ENCODE data around the gene CDH13. TPM values are rescaled to one million over a fixed set of nuclear protein-coding genes. Genes with fewer than 3 reads are reported as not detected.

CDH13 gene
- total RNA-seq, 1 donor from 2014 or later: 81.1 TPM

- H3K27me3 Mint-ChIP-seq (ENCODE audit: unreplicated experiment): peaks cover 10% of the 10 kb centered on the region
- DNase-seq: no peak
- H3K27ac Mint-ChIP-seq (ENCODE audit: unreplicated experiment): no peak overlapping the region
Observed at GRCh38 chr16:82937926-82938520, 311.3 kb downstream of the CDH13 start.

DNA sequence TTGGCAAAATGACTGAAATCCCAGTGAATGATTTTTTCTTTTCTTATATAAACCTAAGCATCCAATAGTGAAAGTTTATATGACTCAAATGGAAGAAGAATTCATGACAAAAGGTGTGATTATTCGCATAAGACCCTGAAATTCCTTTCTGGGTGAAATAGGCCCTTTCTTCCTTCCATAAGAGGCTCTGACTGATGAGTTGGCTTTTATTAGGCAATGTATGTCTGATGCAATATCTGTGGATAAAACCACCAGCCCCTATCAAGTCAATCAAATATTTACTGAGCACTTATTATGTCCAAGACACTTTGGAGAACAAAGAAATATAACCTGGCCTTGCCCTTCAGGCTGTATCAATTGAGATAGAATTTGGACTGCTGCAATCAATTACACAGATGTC, 316.6 kb downstream of the CDH13 start:
- TF ChIP-seq, protein P1, sequence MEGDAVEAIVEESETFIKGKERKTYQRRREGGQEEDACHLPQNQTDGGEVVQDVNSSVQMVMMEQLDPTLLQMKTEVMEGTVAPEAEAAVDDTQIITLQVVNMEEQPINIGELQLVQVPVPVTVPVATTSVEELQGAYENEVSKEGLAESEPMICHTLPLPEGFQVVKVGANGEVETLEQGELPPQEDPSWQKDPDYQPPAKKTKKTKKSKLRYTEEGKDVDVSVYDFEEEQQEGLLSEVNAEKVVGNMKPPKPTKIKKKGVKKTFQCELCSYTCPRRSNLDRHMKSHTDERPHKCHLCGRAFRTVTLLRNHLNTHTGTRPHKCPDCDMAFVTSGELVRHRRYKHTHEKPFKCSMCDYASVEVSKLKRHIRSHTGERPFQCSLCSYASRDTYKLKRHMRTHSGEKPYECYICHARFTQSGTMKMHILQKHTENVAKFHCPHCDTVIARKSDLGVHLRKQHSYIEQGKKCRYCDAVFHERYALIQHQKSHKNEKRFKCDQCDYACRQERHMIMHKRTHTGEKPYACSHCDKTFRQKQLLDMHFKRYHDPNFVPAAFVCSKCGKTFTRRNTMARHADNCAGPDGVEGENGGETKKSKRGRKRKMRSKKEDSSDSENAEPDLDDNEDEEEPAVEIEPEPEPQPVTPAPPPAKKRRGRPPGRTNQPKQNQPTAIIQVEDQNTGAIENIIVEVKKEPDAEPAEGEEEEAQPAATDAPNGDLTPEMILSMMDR (IDR thresholded peaks at IDR 0.05; ENCODE audit: partially characterized antibody, unreplicated experiment): no peak
- Mint-ChIP-seq H3K27me3 (ENCODE audit: unreplicated experiment) (peaks cover 3% of the 10 kb centered on the region), H3K4me1 (ENCODE audit: low read depth, unreplicated experiment) (no peaks in the 10 kb centered on the region), H3K27ac (ENCODE audit: unreplicated experiment) (no peak overlapping the region), H3K4me3 (ENCODE audit: unreplicated experiment) (no peak overlapping the region), H3K9me3 (ENCODE audit: unreplicated experiment) (no peaks in the 10 kb centered on the region), H3K36me3 (ENCODE audit: unreplicated experiment) (peaks cover 4% of the 10 kb centered on the region)
- DNase-seq: no peak

More at GRCh38 chr16:82937926-82938520, 311.3 kb downstream of the CDH13 start:
- Mint-ChIP-seq H3K36me3 (ENCODE audit: unreplicated experiment) (peaks cover 27% of the 10 kb centered on the region), H3K4me3 (ENCODE audit: unreplicated experiment) (no peak overlapping the region), H3K9me3 (ENCODE audit: unreplicated experiment) (peaks cover 10% of the 10 kb centered on the region), H3K4me1 (ENCODE audit: low read depth, unreplicated experiment) (no peaks in the 10 kb centered on the region)
- TF ChIP-seq, protein P1 (IDR thresholded peaks at IDR 0.05; ENCODE audit: partially characterized antibody, unreplicated experiment): no peak

DNA sequence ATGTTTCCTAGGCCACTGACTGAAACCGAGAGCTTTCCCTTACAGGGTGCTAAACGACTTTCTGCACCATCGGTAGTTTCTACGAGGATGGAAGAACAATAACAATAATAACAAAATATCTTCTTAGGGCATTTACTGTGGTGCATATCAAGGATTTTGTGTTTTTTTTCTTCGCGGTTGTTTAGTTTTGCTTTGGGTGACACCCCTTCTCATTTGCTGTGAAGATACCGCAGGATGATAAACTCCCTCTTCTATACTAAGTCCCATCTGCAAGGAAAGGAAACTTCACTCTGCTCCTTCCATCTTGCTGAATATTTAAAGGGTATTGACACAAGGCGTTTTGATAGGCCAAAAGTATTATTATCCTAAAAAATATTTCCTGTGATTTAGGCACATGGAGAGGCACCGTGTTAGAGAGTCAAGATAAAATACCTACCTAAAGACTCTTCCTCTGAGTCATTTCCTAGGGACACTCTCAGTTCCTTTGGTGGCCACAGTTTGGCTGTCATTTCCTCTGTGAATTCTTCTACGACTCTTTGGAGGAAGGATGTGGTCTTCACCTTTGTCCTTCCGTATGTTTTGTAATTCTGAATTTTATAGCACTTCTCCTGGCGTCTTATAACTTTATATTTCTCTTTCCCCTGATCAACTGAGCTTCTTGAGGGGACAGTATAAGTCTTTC, 318.8 kb downstream of the CDH13 start:
- no peaks in the 10 kb centered on the region for H3K9me3 Mint-ChIP-seq (ENCODE audit: unreplicated experiment)
- TF ChIP-seq, protein P1 (IDR thresholded peaks at IDR 0.05; ENCODE audit: partially characterized antibody, unreplicated experiment): no peak
- no peaks in the 10 kb centered on the region for H3K4me1 Mint-ChIP-seq (ENCODE audit: low read depth, unreplicated experiment)
- H3K36me3 Mint-ChIP-seq (ENCODE audit: unreplicated experiment): peaks cover 9% of the 10 kb centered on the region
- H3K4me3 Mint-ChIP-seq (ENCODE audit: unreplicated experiment): no peak overlapping the region
- no peak overlapping the region for H3K27ac Mint-ChIP-seq (ENCODE audit: unreplicated experiment)
- H3K27me3 Mint-ChIP-seq (ENCODE audit: unreplicated experiment): no peaks in the 10 kb centered on the region
- DNase-seq: no peak

DNA sequence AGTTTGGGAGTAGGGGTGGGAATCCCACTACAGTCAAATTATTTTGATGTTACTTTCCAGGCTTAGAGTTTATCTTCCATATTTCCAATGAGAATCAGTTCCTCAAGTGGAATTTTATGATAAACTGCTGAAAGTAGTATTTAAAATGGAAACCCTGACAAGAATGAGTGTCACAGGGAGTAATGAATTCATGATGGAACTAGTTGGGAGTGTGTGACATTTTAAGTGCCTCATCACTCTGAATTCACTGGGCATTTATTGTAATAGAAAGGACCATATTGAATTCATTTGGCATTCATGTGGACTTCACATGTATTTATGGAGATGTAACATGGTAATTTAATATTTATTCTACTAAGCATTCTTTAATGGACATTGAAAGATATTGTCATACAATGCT, 320.9 kb downstream of the CDH13 start:
- Mint-ChIP-seq H3K36me3 (ENCODE audit: unreplicated experiment) (peaks cover 10% of the 10 kb centered on the region), H3K27ac (ENCODE audit: unreplicated experiment) (no peak overlapping the region), H3K27me3 (ENCODE audit: unreplicated experiment) (no peaks in the 10 kb centered on the region), H3K4me3 (ENCODE audit: unreplicated experiment) (no peak overlapping the region), H3K4me1 (ENCODE audit: low read depth, unreplicated experiment) (peaks cover 2% of the 10 kb centered on the region), H3K9me3 (ENCODE audit: unreplicated experiment) (no peaks in the 10 kb centered on the region)
- TF ChIP-seq, protein P1 (IDR thresholded peaks at IDR 0.05; ENCODE audit: partially characterized antibody, unreplicated experiment): no peak
- no peak for DNase-seq

DNA sequence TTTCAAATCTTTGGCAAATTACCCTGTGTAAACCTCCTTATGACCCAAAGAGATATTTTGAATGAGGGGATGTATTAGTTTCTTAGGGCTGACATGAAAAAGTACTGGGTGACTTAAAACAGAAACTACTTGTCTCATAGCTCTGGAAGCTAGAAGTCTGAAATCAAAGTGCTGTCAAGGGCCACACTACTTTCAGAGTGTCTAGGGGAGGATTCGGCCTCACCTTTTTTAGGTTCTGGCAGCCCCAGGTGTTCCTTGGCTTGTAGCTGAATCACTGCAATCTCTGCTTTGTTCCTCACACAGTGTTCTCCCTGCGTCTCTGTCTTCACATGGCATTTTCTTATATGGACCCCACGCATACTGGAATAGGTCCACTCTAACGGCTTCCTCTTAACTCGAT, 322.2 kb downstream of the CDH13 start:
- DNase-seq: no peak
- TF ChIP-seq, protein P1 (IDR thresholded peaks at IDR 0.05; ENCODE audit: partially characterized antibody, unreplicated experiment): no peak
- no peaks in the 10 kb centered on the region for H3K27me3 Mint-ChIP-seq (ENCODE audit: unreplicated experiment)
- H3K9me3 Mint-ChIP-seq (ENCODE audit: unreplicated experiment): no peaks in the 10 kb centered on the region
- H3K4me1 Mint-ChIP-seq (ENCODE audit: low read depth, unreplicated experiment): peaks cover 11% of the 10 kb centered on the region
- no peak overlapping the region for H3K4me3 Mint-ChIP-seq (ENCODE audit: unreplicated experiment)
- H3K36me3 Mint-ChIP-seq (ENCODE audit: unreplicated experiment): peaks cover 10% of the 10 kb centered on the region
- no peak overlapping the region for H3K27ac Mint-ChIP-seq (ENCODE audit: unreplicated experiment)
